HepG2 (cell line): ENCODE results near the gene ECSCR.

Experiments
- HMG20A ChIP-seq: IDR thresholded peaks from 2 replicates; pipeline ENCODE4 v1.6.1; 2016; ENCODE audit warnings: borderline replicate concordance
- HNRNPUL1 ChIP-seq: fragments of 200-400 bp; formaldehyde crosslinking; IDR thresholded peaks from 2 replicates; pipeline ENCODE4 v1.6.1; 2017; ENCODE audit warnings: low read depth, mild to moderate bottlenecking, low read length, moderate library complexity
- KLF13 ChIP-seq: sonication (generic); formaldehyde crosslinking; IDR thresholded peaks from 2 replicates; pipeline ENCODE4 v1.4.0; 2020; ENCODE audit warnings: mild to moderate bottlenecking, missing genetic modification reagents
- MAZ ChIP-seq, 2 experiments: sonication (generic) in 1 of 2; formaldehyde crosslinking in 1 of 2; IDR thresholded peaks; 2 replicates each; pipeline versions ENCODE4 v1.5.0 to v1.6.1; 2012 to 2020; ENCODE audit warnings: low read depth in 2 of 2, mild to moderate bottlenecking in 2 of 2, borderline replicate concordance in 1 of 2, improper control_type of control experiment in 1 of 2, low read length in 1 of 2, missing genetic modification reagents in 1 of 2, moderate library complexity in 1 of 2
- NCOR1 ChIP-seq: fragments of 200-600 bp; sonication (generic); IDR thresholded peaks from 2 replicates; pipeline ENCODE4 v1.7.0; 2017; ENCODE audit warnings: antibody characterized with exemption, low read length, borderline replicate concordance
- SP4 ChIP-seq: sonication (generic); formaldehyde crosslinking; IDR thresholded peaks from 2 replicates; pipeline ENCODE4 v1.8.1; 2023; ENCODE audit warnings: mild to moderate bottlenecking, missing genetic modification reagents
- STAG1 ChIP-seq: sonication (generic); formaldehyde crosslinking; IDR thresholded peaks from 2 replicates; pipeline ENCODE4 v1.4.0; 2020; ENCODE audit warnings: missing genetic modification reagents
- TBP ChIP-seq: sonication (generic); formaldehyde crosslinking; IDR thresholded peaks from 2 replicates; pipeline ENCODE4 v1.5.0; 2020; ENCODE audit warnings: missing genetic modification reagents
- ZNF24 ChIP-seq: fragments of 450-650 bp; IDR thresholded peaks from 2 replicates; pipeline ENCODE4 v1.6.1; 2017; ENCODE audit warnings: antibody characterized with exemption, mild to moderate bottlenecking
- ZNF839 ChIP-seq: sonication (generic); formaldehyde crosslinking; IDR thresholded peaks from 2 replicates; pipeline ENCODE4 v1.4.0; 2020; ENCODE audit warnings: missing genetic modification reagents, mild to moderate bottlenecking, borderline replicate concordance

DNA sequence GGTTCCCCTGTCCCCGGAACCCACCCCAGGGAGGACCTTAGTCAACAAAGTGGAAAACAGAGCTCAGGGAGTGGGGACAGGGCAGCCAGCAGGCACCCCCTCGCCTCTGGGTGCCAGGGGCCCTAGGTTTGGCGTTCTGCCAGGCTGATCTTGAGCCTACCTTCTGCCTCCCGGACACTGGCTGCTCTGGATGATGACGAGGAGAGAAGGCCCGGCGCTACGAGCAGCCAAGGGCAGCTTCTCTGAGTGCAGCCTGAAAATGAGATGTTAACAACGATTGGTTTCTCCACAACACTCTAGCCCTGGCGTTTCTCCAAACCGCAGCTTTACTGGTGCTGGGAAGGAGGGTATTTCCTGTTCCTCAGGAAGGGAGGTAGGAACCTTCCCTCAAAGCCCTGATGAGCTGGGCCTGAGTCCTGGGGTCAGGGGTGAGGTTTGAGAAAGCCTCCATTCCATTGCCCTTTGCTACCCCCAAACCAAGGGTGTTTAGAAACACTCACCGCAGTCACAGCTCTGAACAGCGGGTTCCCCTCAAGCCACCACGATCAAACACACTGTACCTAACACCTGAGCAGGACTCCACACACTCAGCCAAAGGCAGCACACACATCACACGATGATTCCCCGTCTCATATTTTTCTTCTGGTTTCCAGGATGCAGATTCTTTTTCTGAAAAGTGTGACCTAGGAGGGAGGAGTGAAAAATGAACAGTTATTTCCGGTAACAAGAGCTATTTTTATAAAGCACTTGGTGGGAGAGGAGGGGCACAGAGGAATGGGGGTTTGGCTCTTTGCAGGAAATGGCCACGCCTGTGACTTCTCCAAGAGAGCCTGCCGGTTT, 19.7 kb upstream of the ECSCR start, which contains the start of gene STING1:
- TF ChIP-seq ZNF24 (no peak), HMG20A (CRISPR knock-in tag) (no peak), STAG1 (CRISPR knock-in tag) (no peak), SP4 (CRISPR knock-in tag) (peak; percentile 37; the same call in 1 of the 2 replicates), KLF13 (no peak), ZNF839 (CRISPR knock-in tag) (no peak), TBP (CRISPR knock-in tag) (no peak), MAZ (IDR thresholded peaks at IDR 0.05; ENCODE audit: borderline replicate concordance, low read depth, low read length) (no peak), MAZ (CRISPR knock-in tag; IDR thresholded peaks at IDR 0.05; ENCODE audit: low read depth) (no peak), HNRNPUL1 (no peak), NCOR1 (no peak)
